Muscle layer of duodenum (tissue), 2 donors: ENCODE measurements around the gene ZBTB17.
"Not testable (repeated sequence)": the region's sequence is repeated elsewhere in the genome, so short reads cannot be mapped to it uniquely, and the experiment has no call there.

Experiments used
- H3K27ac ChIP-seq: one replicate; pipeline ENCODE4 v1.7.0; 2013; ENCODE audit warnings: mild to moderate bottlenecking, low read length
- H3K27me3 ChIP-seq: one replicate; pipeline ENCODE4 v1.7.0; 2013; ENCODE audit warnings: low read depth, mild to moderate bottlenecking, control low read depth, low read length
- H3K36me3 ChIP-seq, 2 donors: one replicate each; pipeline ENCODE4 v1.7.0; 2013; ENCODE audit warnings: low read length in 2 of 2, control low read depth in 1 of 2, mild to moderate bottlenecking in 1 of 2; ENCODE audit not compliant: insufficient read depth in 2 of 2, control insufficient read depth in 1 of 2
- H3K4me1 ChIP-seq, 2 donors: one replicate each; pipeline ENCODE4 v1.7.0; 2013; ENCODE audit warnings: low read length in 2 of 2, mild to moderate bottlenecking in 2 of 2, control low read depth in 1 of 2, moderate library complexity in 1 of 2; ENCODE audit not compliant: insufficient read depth in 2 of 2, control insufficient read depth in 1 of 2
- H3K4me3 ChIP-seq, 2 donors: one replicate each; pipeline ENCODE4 v1.7.0; 2013; ENCODE audit warnings: low read length in 2 of 2, low read depth in 1 of 2, mild to moderate bottlenecking in 1 of 2
- H3K9me3 ChIP-seq, 2 donors: one replicate each; pipeline ENCODE4 v1.7.0; 2013; ENCODE audit warnings: low read length in 2 of 2, control low read depth in 1 of 2, mild to moderate bottlenecking in 1 of 2; ENCODE audit not compliant: control insufficient read depth in 1 of 2
- donor health status: healthy.

ZBTB17 gene

DNA sequence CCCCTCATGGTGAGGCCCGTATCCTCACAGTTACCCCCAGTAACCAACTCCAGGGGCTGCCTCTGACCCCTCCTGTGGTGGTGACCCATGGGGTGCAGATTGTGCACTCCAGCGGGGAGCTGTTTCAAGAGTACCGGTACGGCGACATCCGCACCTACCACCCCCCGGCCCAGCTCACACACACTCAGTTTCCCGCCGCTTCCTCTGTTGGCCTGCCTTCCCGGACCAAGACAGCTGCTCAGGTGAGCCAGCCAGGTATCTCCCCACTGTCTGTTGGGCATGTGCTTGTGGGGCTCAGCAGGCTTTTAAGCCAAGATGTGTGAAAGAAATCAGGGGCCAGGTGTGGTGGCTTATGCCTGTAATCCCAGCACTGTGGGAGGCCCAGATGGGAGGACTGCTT is 39.9 kb downstream of the ZBTB17 start:
- no peaks in the 10 kb centered on the region for H3K27me3 ChIP-seq
- no peak overlapping the region for H3K27ac ChIP-seq
- H3K4me1 ChIP-seq = peaks cover 6 to 13% of the 10 kb centered on the region in 2 donors
- H3K36me3 ChIP-seq = peaks cover 70 to 74% of the 10 kb centered on the region in 2 donors
- no peak overlapping the region for H3K4me3 ChIP-seq
- no peaks in the 10 kb centered on the region for H3K9me3 ChIP-seq

DNA sequence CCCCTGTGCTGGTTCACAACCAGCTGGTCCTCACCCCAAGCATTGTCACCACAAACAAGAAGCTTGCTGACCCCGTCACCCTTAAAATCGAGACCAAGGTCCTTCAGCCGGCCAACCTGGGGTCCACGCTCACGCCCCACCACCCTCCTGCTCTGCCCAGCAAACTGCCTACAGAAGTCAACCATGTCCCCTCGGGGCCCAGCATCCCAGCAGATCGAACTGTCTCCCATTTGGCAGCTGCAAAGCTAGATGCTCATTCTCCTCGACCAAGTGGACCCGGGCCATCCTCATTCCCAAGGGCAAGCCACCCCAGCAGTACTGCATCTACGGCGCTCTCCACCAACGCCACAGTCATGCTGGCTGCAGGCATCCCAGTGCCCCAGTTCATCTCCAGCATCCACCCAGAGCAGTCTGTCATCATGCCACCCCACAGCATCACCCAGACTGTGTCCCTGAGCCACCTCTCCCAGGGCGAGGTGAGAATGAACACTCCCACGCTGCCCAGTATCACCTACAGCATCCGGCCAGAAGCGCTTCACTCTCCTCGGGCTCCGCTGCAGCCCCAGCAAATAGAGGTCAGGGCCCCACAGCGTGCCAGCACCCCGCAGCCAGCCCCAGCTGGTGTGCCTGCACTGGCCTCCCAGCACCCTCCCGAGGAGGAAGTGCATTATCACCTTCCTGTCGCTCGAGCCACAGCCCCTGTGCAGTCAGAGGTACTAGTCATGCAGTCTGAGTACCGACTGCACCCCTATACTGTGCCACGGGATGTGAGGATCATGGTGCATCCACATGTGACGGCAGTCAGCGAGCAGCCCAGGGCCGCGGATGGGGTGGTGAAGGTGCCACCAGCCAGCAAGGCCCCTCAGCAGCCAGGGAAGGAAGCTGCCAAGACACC is 40.6 kb downstream of the ZBTB17 start:
- H3K4me3 ChIP-seq = no peak overlapping the region
- H3K27ac ChIP-seq = no peak overlapping the region
- H3K9me3 ChIP-seq = no peaks in the 10 kb centered on the region
- H3K4me1 ChIP-seq = peaks cover 6 to 13% of the 10 kb centered on the region in 2 donors
- no peaks in the 10 kb centered on the region for H3K27me3 ChIP-seq
- peaks cover 70 to 73% of the 10 kb centered on the region in 2 donors for H3K36me3 ChIP-seq

DNA sequence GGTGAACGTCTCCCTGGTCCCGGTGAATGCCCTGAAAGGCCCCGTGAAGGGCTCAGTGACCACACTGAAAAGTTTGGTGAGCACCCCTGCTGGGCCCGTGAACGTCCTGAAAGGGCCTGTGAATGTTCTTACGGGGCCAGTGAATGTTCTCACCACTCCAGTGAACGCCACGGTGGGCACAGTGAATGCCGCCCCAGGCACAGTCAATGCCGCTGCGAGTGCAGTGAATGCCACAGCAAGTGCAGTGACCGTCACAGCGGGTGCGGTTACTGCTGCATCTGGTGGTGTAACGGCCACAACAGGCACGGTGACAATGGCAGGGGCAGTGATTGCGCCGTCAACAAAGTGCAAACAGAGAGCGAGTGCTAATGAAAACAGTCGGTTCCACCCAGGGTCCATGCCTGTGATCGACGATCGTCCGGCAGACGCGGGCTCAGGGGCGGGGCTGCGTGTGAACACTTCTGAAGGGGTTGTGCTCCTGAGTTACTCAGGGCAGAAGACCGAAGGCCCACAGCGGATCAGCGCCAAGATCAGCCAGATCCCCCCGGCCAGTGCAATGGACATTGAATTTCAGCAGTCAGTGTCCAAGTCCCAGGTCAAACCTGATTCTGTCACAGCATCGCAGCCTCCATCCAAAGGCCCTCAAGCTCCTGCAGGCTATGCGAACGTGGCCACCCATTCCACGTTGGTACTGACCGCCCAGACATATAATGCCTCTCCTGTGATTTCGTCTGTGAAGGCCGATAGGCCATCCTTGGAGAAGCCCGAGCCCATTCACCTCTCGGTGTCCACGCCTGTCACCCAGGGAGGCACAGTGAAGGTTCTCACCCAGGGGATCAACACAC is 41.5 kb downstream of the ZBTB17 start:
- no peaks in the 10 kb centered on the region for H3K9me3 ChIP-seq
- H3K4me3 ChIP-seq = no peak overlapping the region
- peaks cover 4 to 9% of the 10 kb centered on the region in 2 donors for H3K4me1 ChIP-seq
- H3K27me3 ChIP-seq = no peaks in the 10 kb centered on the region
- H3K36me3 ChIP-seq = peaks cover 77 to 81% of the 10 kb centered on the region in 2 donors
- H3K27ac ChIP-seq = no peak overlapping the region

DNA sequence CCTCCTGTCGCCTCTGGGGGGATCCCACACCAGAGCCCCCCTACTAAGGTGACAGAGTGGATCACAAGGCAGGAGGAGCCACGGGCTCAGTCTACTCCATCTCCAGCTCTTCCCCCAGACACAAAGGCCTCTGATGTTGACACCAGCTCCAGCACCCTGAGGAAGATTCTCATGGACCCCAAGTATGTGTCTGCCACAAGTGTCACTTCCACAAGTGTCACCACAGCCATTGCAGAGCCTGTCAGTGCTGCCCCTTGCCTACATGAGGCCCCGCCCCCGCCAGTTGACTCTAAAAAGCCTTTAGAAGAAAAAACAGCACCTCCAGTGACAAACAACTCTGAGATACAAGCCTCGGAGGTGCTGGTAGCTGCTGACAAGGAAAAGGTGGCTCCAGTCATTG is 42.2 kb downstream of the ZBTB17 start:
- peaks cover 0 to 1% of the 10 kb centered on the region in 2 donors for H3K4me1 ChIP-seq
- peaks cover 79 to 85% of the 10 kb centered on the region in 2 donors for H3K36me3 ChIP-seq

DNA sequence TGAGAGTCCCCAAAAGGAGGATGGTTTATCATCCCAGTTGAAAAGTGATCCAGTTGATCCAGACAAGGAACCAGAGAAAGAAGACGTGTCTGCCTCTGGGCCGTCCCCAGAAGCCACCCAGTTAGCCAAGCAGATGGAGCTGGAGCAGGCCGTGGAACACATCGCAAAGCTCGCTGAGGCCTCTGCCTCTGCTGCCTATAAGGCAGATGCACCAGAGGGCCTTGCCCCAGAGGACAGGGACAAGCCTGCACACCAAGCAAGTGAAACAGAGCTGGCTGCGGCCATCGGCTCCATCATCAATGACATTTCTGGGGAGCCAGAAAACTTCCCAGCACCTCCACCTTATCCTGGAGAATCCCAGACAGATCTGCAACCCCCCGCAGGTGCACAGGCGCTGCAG is 43.3 kb downstream of the ZBTB17 start:
- Histone ChIP-seq H3K4me1 (no peaks in the 10 kb centered on the region), H3K27ac (no peak overlapping the region), H3K27me3 (no peaks in the 10 kb centered on the region), H3K36me3 (peaks cover 85 to 88% of the 10 kb centered on the region in 2 donors), H3K4me3 (no peak overlapping the region), H3K9me3 (no peaks in the 10 kb centered on the region)

More for the DNA sequence above, 42.2 kb downstream of the ZBTB17 start:
- Histone ChIP-seq H3K27me3 (no peaks in the 10 kb centered on the region), H3K9me3 (no peaks in the 10 kb centered on the region), H3K27ac (no peak overlapping the region), H3K4me3 (no peak overlapping the region)

DNA sequence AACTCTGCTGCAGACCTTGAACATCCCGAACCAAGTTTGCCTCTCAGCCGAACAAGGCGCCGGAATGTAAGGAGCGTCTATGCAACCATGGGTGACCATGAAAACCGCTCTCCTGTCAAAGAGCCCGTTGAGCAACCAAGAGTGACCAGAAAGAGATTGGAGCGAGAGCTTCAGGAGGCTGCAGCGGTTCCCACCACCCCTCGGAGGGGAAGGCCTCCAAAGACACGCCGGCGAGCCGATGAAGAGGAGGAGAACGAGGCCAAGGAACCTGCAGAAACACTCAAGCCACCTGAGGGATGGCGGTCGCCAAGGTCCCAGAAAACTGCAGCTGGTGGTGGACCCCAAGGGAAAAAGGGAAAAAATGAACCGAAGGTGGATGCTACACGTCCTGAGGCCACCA is 44.0 kb downstream of the ZBTB17 start:
- H3K4me3 ChIP-seq = no peak overlapping the region
- H3K36me3 ChIP-seq = peaks cover 79 to 82% of the 10 kb centered on the region in 2 donors

DNA sequence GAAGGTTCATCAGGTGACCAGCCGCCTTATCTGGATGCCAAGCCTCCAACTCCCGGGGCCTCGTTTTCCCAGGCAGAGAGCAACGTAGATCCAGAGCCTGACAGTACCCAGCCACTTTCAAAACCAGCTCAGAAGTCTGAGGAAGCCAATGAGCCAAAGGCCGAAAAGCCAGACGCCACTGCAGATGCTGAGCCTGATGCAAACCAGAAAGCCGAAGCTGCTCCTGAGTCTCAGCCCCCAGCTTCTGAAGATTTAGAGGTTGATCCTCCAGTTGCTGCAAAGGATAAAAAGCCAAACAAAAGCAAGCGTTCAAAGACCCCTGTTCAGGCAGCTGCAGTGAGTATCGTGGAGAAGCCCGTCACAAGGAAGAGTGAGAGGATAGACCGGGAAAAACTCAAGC is 44.5 kb downstream of the ZBTB17 start:
- no peaks in the 10 kb centered on the region for H3K4me1 ChIP-seq
- peaks cover 76 to 82% of the 10 kb centered on the region in 2 donors for H3K36me3 ChIP-seq
- H3K4me3 ChIP-seq = no peak overlapping the region
- no peak overlapping the region for H3K27ac ChIP-seq
- no peaks in the 10 kb centered on the region for H3K9me3 ChIP-seq
- no peaks in the 10 kb centered on the region for H3K27me3 ChIP-seq

More for the DNA sequence above, 44.0 kb downstream of the ZBTB17 start:
- Histone ChIP-seq H3K27ac (no peak overlapping the region), H3K9me3 (no peaks in the 10 kb centered on the region), H3K27me3 (no peaks in the 10 kb centered on the region), H3K4me1 (no peaks in the 10 kb centered on the region)

DNA sequence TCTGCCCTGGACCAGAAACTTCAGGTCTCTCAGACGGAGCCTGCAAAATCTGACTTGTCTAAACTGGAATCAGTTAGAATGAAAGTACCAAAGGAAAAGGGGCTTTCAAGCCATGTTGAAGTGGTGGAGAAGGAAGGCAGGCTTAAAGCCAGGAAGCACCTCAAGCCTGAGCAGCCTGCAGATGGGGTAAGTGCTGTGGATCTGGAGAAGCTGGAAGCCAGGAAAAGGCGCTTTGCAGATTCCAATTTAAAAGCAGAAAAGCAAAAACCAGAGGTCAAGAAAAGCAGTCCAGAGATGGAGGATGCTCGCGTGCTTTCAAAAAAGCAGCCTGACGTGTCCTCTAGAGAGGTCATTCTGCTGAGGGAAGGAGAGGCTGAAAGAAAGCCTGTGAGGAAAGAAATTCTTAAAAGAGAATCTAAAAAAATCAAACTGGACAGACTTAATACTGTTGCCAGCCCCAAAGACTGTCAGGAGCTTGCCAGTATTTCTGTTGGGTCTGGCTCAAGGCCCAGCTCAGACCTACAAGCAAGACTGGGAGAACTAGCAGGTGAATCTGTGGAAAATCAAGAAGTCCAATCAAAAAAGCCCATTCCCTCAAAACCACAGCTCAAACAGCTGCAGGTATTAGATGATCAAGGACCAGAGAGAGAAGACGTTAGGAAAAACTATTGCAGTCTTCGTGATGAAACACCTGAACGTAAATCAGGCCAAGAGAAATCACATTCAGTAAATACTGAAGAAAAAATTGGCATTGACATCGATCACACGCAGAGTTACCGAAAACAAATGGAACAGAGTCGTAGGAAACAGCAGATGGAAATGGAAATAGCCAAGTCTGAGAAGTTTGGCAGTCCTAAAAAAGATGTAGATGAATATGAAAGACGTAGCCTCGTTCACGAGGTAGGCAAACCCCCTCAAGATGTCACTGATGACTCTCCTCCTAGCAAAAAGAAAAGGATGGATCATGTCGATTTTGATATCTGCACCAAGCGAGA is 46.6 kb downstream of the ZBTB17 start:
- Histone ChIP-seq H3K27me3 (no peaks in the 10 kb centered on the region), H3K4me1 (no peaks in the 10 kb centered on the region), H3K9me3 (no peaks in the 10 kb centered on the region), H3K36me3 (peaks cover 69 to 71% of the 10 kb centered on the region in 2 donors), H3K27ac (no peak overlapping the region), H3K4me3 (no peak overlapping the region)

DNA sequence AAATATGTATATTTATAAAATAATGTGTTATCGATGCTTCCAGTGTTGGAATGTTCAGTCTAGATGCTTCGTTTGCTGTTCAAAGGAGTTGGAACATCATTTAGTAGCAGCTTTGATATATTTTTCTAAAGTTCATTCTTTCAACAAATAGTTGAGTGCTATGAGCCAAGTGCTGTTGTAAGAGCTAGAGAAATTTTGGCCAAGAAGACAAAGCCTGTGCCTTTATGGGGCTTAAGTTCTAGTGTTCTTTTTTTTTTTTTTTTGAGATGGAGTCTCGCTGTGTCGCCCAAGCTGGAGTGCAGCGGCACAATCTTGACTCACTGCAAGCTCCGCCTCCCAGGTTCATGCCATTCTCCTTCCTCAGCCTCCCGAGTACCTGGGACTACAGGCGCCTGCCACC is 49.5 kb downstream of the ZBTB17 start:
- H3K27ac ChIP-seq, H3K27me3 ChIP-seq, H3K9me3 ChIP-seq: not testable (repeated sequence)

DNA sequence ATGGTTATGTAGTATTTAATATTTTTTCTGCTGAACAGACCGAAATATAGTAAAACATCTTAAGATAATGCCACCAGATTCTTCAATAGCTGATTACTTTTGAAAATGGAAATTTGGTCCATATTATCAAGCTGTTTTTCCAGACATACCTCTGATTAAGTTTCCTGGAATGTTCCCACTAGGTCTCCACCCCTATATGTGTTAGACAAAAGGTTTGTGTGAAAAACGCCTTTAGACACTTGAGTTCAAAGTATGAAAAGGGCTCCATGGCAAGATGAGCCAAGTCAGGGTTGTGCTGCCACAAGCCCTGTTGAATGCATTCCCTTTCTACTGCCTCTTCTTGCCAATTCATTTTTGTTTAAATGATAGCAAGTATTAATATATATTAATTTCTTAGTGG is 52.7 kb downstream of the ZBTB17 start:
- no peaks in the 10 kb centered on the region for H3K9me3 ChIP-seq

More for the DNA sequence above, 49.5 kb downstream of the ZBTB17 start:
- not testable (repeated sequence) for H3K4me3 ChIP-seq, H3K4me1 ChIP-seq
- H3K36me3 ChIP-seq = peaks cover 51 to 55% of the 10 kb centered on the region in 2 donors

More for the DNA sequence above, 52.7 kb downstream of the ZBTB17 start:
- Histone ChIP-seq H3K4me3 (no peak overlapping the region), H3K27me3 (no peaks in the 10 kb centered on the region), H3K27ac (no peak overlapping the region), H3K4me1 (no peaks in the 10 kb centered on the region), H3K36me3 (peaks cover 37 to 38% of the 10 kb centered on the region in 2 donors)
